Epithelial cell of proximal tubule (primary cell): ENCODE measurements around the gene ZNF687. TPM values are rescaled to one million over a fixed set of nuclear protein-coding genes. Genes with fewer than 3 reads are reported as not detected.

ENCODE experiments used
- DNase-seq: peaks from one replicate; pipeline ENCODE4 v3.0.0-alpha.2; 2011; ENCODE audit warnings: low read depth
- H3K4me3 ChIP-seq: 2 replicates; pipeline ENCODE4 v1.5.1; 2011; ENCODE audit warnings: low read depth, mild to moderate bottlenecking, low read length
- total RNA-seq: library from RNA; depleted of rRNA; stranded (reverse); fragments of >200 nt; gene quantifications from 2 replicates; pipeline ENCODE4 v1.2.3, GENCODE V29; 2015
- TF ChIP-seq, protein P1 (sequence below): conservative IDR thresholded peaks from 2 replicates; pipeline ENCODE4 v1.5.1; 2012; ENCODE audit warnings: low read depth, mild to moderate bottlenecking, low read length

Gene ZNF687
- total RNA-seq, 1 donor from 2014 or later = 14.0 TPM

DNA sequence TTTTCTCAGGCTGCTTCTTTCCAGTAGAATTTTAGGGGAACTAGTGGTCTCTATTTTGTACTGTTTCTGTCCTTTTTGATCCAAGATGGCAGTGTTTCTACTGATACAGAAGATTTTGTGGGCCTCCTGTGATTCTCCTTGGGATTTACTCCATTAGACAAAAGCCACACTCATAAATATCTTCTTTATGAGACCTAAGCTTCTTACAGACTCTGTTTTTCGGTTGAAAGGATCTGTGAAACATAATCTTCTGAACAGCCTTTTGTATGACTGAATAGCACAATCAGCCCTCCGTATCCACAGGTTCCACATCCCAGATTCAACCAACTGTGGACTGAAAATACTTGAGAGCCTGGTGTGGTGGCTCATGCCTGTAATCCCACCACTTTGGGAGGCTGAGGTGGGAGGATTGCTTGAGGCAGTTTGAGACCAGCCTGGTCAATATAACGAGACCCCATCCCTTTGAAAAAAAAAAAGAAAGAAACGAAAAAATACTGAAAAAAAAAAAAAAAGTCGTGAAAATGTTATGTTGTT is 38.3 kb upstream of the ZNF687 start:
- TF ChIP-seq, protein P1, sequence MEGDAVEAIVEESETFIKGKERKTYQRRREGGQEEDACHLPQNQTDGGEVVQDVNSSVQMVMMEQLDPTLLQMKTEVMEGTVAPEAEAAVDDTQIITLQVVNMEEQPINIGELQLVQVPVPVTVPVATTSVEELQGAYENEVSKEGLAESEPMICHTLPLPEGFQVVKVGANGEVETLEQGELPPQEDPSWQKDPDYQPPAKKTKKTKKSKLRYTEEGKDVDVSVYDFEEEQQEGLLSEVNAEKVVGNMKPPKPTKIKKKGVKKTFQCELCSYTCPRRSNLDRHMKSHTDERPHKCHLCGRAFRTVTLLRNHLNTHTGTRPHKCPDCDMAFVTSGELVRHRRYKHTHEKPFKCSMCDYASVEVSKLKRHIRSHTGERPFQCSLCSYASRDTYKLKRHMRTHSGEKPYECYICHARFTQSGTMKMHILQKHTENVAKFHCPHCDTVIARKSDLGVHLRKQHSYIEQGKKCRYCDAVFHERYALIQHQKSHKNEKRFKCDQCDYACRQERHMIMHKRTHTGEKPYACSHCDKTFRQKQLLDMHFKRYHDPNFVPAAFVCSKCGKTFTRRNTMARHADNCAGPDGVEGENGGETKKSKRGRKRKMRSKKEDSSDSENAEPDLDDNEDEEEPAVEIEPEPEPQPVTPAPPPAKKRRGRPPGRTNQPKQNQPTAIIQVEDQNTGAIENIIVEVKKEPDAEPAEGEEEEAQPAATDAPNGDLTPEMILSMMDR = no peak
- no peak overlapping the region for H3K4me3 ChIP-seq

DNA sequence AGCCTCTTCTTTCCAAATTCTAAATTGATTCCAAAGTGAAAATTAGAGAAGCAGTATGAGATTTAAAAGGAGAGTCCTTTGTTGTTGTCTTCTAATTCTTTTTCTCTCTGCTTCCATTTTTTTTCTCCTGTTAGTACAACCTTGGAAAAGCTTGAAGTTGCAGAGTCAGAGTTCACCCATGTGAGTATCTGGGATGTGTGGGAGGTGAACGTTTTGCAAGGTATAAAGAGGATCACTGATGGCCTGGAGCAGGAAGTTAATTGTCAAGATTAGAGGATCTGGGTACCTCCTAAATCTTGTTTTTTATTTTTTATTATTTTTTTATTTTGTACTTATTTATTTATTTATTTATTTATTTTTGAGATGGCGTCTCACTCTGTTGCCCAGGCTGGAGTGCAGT is 35.3 kb upstream of the ZNF687 start:
- H3K4me3 ChIP-seq = no peak overlapping the region
- DNase-seq = no peak
- TF ChIP-seq, protein P1 = no peak

More for the DNA sequence above, 38.3 kb upstream of the ZNF687 start:
- no peak for DNase-seq

DNA sequence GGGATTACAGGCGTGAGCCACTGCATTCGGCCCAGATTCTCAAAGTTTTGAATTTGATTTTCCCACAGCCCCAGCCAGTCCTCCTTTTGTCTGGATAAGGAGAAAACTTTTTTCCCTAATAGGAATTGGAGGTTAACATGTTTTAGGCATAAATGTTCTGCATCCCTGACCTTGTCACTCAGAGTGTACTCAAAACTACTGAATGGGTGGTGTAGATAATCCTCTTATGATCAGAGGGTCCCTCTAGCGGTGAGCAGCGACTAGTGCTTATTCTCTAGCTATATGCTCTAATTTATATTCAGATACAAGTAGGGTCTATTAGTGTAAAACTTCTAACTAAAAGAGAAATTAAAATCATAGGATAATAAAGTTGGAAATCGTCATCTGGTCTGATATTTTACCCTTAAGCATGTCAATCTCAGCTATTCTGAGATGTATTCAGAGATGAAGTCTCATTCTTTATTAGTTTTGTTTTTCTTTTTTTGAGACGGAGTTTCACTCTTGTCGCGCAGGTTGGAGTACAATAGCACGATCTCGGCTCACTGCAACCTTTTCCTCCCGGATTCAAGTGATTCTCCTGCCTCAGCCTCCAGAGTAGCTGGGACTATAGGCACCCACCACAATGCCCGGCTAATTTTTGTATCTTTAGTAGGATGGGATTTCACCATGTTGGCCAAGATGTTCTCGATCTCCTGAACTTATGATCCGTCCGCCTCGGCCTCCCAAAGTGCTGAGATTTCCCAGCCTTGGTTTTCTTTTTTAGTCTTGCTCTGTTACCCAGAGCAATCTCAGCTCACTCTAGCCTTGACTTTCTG is 30.2 kb upstream of the ZNF687 start:
- DNase-seq = no peak
- TF ChIP-seq, protein P1 = peak; percentile 89
- H3K4me3 ChIP-seq = no peak overlapping the region

DNA sequence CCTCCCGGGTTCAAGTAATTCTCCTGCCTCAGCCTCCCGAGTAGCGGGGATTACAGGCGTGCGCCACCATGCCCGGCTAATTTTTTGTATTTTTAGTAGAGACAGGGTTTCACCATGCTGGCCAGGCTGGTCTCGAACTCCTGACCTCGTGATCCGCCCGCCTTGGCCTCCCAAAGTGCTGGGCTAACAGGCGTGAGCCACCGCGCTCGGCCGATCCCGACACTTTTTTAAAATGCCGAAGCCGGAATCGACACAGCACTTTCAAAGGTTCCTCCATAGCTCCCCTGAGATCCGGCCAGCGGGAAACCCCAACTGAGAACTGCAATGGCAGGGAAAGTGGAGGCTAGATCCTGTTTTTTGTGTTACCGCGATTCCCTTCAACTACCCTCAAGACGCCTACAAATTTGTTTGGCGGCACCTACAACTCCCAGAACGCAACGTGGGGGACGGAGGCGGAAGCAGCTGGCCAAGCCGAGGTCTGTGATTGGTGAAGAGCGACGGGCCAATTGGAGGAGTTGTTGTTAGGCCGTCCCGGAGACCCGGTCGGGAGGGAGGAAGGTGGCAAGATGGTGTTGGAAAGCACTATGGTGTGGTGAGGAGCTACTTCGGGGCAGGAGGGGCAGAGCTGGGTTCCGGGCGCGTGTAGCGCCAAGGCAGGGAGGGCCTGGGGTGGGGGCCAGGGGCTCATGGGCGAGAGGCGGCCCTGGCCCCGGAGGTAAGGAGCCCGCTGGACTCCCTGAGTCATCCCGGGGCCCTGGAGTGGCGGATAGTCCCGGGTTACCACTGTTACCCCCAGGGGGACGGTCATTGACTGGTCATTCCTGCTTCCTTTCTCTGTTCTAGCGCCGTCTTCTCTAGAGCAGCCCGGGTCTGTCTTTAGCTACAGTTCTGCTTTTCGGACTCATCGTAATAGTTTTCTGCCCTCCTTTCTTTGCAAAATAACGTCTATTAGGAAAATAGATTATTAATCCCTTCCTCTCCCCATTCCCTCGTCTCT is 27.6 kb upstream of the ZNF687 start, which contains the start of gene PSMD4:
TSS of gene PSMD4 (plus strand) at position 518 of the 997 bp plus-strand sequence. CDS start at position 567, 49 bp downstream.
- peak within 1 kb of the TSS; percentile 83 for H3K4me3 ChIP-seq
- TF ChIP-seq, protein P1 = no peak
- DNase-seq = peak; percentile 83

DNA sequence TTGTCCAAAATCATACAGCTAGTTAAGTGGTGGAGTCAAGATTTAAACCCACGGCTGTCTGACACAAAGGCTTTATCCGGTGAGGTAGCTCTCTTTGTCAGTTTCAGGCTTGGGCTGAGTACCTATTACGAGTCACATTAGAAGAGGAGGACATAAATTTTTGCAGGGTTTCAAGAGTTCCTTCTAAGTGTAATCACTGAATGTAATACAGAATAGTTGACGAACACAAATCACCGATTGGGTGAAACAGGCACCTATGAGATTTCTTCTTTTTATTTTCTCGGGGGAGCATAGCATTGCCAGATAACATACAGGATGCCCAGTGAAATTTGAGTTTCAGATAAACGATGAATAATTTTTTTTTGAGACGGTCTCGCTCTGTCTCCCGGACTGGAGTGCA is 26.7 kb upstream of the ZNF687 start:
- H3K4me3 ChIP-seq = peak overlapping the region; percentile 83
- TF ChIP-seq, protein P1 = no peak
- no peak for DNase-seq

DNA sequence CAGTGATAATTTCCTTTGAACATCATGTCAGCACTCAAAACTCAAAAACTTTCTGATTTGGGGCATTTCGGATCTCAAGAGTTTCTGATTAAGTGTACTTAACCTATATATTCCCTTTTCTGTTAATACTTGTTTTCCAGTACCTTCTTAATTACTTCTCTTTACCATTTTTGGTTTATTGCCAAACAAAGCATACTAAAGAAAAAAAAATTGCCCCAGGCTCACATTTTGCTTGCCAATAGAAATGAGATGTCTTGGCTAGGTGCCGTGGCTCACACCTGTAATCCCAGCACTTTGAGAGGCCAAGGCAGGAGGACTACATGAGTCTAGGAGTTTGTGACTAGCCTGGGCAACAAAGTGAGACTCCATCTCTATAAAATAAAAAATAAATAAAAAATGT is 22.7 kb upstream of the ZNF687 start:
- TF ChIP-seq, protein P1 = no peak
- H3K4me3 ChIP-seq = no peak overlapping the region
- no peak for DNase-seq
